HG02623 (cell line): ENCODE measurements around the gene CDC45.
"Not testable (repeated sequence)": the region's sequence is repeated elsewhere in the genome, so short reads cannot be mapped to it uniquely, and the experiment has no call there.

ENCODE experiments used
- ATAC-seq: cut with Tn5 transposase; IDR thresholded peaks from one replicate; pipeline ENCODE4 v1.9.1; 2021; ENCODE audit warnings: moderate library complexity; ENCODE audit not compliant: unreplicated experiment

Gene CDC45

GRCh38 chr22:19479355-19480172 is at the start of gene CDC45:
Gene CDC45 (plus strand): TSS chr22:19479920. CDS start chr22:19479969, 49 bp downstream.
- ATAC-seq = peak; percentile 85

- no peak for ATAC-seq
Observed at GRCh38 chr22:19429950-19430889, 49.5 kb upstream of the CDC45 start.

GRCh38 chr22:19430890-19431541 is 48.7 kb upstream of the CDC45 start:
- no peak for ATAC-seq

- ATAC-seq = peak; percentile 52
Observed at GRCh38 chr22:19431649-19432132, 48.0 kb upstream of the CDC45 start, which contains the start of gene HIRA. Gene HIRA (minus strand): TSS chr22:19431733. CDS start chr22:19431476, 257 bp downstream.

GRCh38 chr22:19432133-19432851 is 47.4 kb upstream of the CDC45 start, which contains the start of gene MRPL40:
Gene MRPL40 (plus strand): TSS chr22:19432545. CDS start chr22:19432555, 10 bp downstream.
- peak; percentile 77 for ATAC-seq

- ATAC-seq = no peak
Observed at GRCh38 chr22:19434401-19434800, 45.3 kb upstream of the CDC45 start.

GRCh38 chr22:19434829-19435580 is 44.7 kb upstream of the CDC45 start:
- ATAC-seq = no peak

- ATAC-seq = not testable (repeated sequence)
Observed at GRCh38 chr22:19436444-19437161, 43.1 kb upstream of the CDC45 start.

- no peak for ATAC-seq
Observed at GRCh38 chr22:19438298-19438697, 41.4 kb upstream of the CDC45 start.

GRCh38 chr22:19440411-19441195 is 39.1 kb upstream of the CDC45 start:
- no peak for ATAC-seq

- ATAC-seq = no peak
Observed at GRCh38 chr22:19442166-19442565, 37.6 kb upstream of the CDC45 start.

- ATAC-seq = no peak
Observed at GRCh38 chr22:19443544-19444211, 36.0 kb upstream of the CDC45 start.

- ATAC-seq = not testable (repeated sequence)
Observed at GRCh38 chr22:19445279-19445982, 34.3 kb upstream of the CDC45 start.

GRCh38 chr22:19446603-19447329 is 33.0 kb upstream of the CDC45 start:
- ATAC-seq = no peak

GRCh38 chr22:19447330-19448075 is 32.2 kb upstream of the CDC45 start, which contains the start of gene C22orf39:
Gene C22orf39 (minus strand): TSS chr22:19447711. CDS start chr22:19447688, 23 bp downstream.
- ATAC-seq = peak; percentile 81
